Measurements from ENCODE around the gene NDUFS8. TPM values are rescaled to one million over a fixed set of nuclear protein-coding genes. Genes with fewer than 3 reads are reported as not detected.

The NDUFS8 gene
- total and polyA plus RNA-seq, 2 donors (not counting 1 experiment from before 2014, with no cell fraction given) = 73.9 to 84.6 TPM

DNA sequence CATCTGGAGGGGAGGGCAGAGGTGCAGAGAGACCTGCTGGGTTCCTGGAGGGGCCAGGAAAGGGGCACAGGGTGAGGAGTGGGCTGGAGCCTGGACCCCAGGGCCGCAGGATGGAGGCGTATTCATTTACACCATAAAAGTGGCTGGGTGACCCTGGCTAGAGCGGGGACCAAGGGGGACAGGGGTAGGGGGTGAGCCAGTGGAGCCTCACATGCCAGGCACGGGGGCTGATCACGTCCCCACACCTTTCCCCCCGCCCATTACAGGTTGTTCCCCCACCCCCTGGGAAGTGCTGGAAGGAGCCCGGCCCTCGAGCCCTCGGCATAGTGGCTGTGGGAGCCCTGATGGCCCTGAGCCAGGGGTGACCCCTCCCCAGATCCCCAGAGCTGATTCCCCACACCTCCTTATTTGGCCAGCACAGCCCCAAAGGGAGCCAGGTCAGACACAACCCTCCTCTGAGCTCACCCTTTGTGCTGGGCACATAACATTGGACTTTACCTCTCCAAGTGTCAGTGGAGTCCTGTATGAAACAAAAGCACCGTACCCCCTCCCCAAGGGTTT lies 9.1 kb downstream of the NDUFS8 start:
- Histone ChIP-seq H3K36me3 (replicated peaks in 1 of 2; ENCODE audit: control extremely low read depth in 1 of 2, control insufficient read depth in 1 of 2, extremely low read depth in 1 of 2, insufficient read depth in 2 of 2, low read length in 1 of 2) (peaks cover 0 to 24% of the 10 kb centered on the region in 2 experiments), H4K20me1 (ENCODE audit: control insufficient read depth, insufficient read depth, low read length, poor library complexity, severe bottlenecking) (peaks cover 33% of the 10 kb centered on the region), H3K4me2 (replicated peaks; ENCODE audit: low read depth, low read length, poor library complexity, severe bottlenecking) (peak overlapping the region; percentile 99), H3K9me3 (ENCODE audit: control extremely low read depth in 1 of 3, control insufficient read depth in 2 of 3, insufficient read depth in 1 of 3, low read length in 2 of 3) (no peaks in the 10 kb centered on the region), H3K9ac (ENCODE audit: low read length) (peak overlapping the region; percentile 77), H3K27ac (ENCODE audit: low read length in 2 of 2) (peak overlapping the region; percentile 83 to 85), H3K4me1 (ENCODE audit: control insufficient read depth in 2 of 2, insufficient read depth in 2 of 2, low read length in 2 of 2) (peaks cover 24 to 51% of the 10 kb centered on the region in 2 donors), H2AFZ (ENCODE audit: insufficient read depth, low read depth, low read length, poor library complexity, severe bottlenecking) (peak overlapping the region; percentile 81), H3K79me2 (ENCODE audit: control insufficient read depth, insufficient read depth, low read length) (peaks cover 33% of the 10 kb centered on the region), H3K27me3 (replicated peaks in 1 of 4; ENCODE audit: control extremely low read depth in 1 of 4, control insufficient read depth in 3 of 4, insufficient read depth in 4 of 4, low read length in 3 of 4) (no peaks in the 10 kb centered on the region), H3K4me3 (ENCODE audit: control extremely low read depth in 1 of 5, extremely low read depth in 1 of 5, insufficient read depth in 1 of 5, low read depth in 2 of 5, low read length in 4 of 5) (peak overlapping the region; percentile 61 to 86 (median 71))
- no peaks in the 10 kb centered on the region for H3K9me3 Mint-ChIP-seq (ENCODE audit: insufficient read depth)
- ChIA-PET POLR2A (interaction anchor here (0.8 to 2.6 kb wide), 5 partner anchors 9 to 421 kb away, joined by 3 to 15 read pairs (median 3); partner anchors contain the start of genes ALDH3B1, NDUFS8 and PPP6R3), CTCF (interaction anchor here (0.9 to 1.4 kb wide), 2 partner anchors 10 to 12 kb away, joined by 3 to 4 read pairs; partner anchors contain the start of gene NDUFS8)
- intact Hi-C loops (cut with micrococcal nuclease) = loop anchor here (1.0 to 10.0 kb wide), 5 partner anchors 9 to 425 kb away; partner anchors contain the start of genes CHKA, KMT5B, NDUFS8 and PPP6R3
- H3K4me1 Mint-ChIP-seq = peaks cover 30% of the 10 kb centered on the region
- 10% methylated on average over 6 of the region's 10 CpGs for WGBS (ENCODE audit: insufficient coverage)
- ATAC-seq (ENCODE audit: low read depth) = no peak
- peak overlapping the region; percentile 89 for H3K4me3 Mint-ChIP-seq
- H3K27me3 Mint-ChIP-seq = no peaks in the 10 kb centered on the region
- no peak for TF ChIP-seq EZH2 (IDR thresholded peaks at IDR 0.05; ENCODE audit: borderline replicate concordance, insufficient read depth, low read depth, low read length, poor library complexity, severe bottlenecking)
- TF ChIP-seq, protein P1, sequence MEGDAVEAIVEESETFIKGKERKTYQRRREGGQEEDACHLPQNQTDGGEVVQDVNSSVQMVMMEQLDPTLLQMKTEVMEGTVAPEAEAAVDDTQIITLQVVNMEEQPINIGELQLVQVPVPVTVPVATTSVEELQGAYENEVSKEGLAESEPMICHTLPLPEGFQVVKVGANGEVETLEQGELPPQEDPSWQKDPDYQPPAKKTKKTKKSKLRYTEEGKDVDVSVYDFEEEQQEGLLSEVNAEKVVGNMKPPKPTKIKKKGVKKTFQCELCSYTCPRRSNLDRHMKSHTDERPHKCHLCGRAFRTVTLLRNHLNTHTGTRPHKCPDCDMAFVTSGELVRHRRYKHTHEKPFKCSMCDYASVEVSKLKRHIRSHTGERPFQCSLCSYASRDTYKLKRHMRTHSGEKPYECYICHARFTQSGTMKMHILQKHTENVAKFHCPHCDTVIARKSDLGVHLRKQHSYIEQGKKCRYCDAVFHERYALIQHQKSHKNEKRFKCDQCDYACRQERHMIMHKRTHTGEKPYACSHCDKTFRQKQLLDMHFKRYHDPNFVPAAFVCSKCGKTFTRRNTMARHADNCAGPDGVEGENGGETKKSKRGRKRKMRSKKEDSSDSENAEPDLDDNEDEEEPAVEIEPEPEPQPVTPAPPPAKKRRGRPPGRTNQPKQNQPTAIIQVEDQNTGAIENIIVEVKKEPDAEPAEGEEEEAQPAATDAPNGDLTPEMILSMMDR (IDR thresholded peaks at IDR 0.05) = no peak
- H3K27ac Mint-ChIP-seq = peak overlapping the region; percentile 96
- peak; percentile 42 for DNase-seq

All from B cell (primary cell).